GM18505 (cell line): ENCODE measurements around the gene ARMC9.
"Not testable (repeated sequence)": the region's sequence is repeated elsewhere in the genome, so short reads cannot be mapped to it uniquely, and the experiment has no call there.

Experiments
- ATAC-seq: cut with Tn5 transposase; IDR thresholded peaks from one replicate; pipeline ENCODE4 v1.9.1; 2021; ENCODE audit not compliant: unreplicated experiment
- POLR2A ChIP-seq: IDR thresholded peaks from 4 replicates; pipeline ENCODE4 v1.6.1; 2011; ENCODE audit warnings: borderline replicate concordance; ENCODE audit not compliant: insufficient read depth, insufficient read length; ENCODE audit errors: extremely low read depth

ARMC9 gene

GRCh38 chr2:231187736-231188505, 10.5 kb upstream of the ARMC9 start:
- TF ChIP-seq POLR2A: no peak
- ATAC-seq: no peak

- no peak for TF ChIP-seq POLR2A
Measured at GRCh38 chr2:231188506-231189170, 9.8 kb upstream of the ARMC9 start.

GRCh38 chr2:231189171-231189530, 9.3 kb upstream of the ARMC9 start:
- no peak for TF ChIP-seq POLR2A
- ATAC-seq: no peak

More at GRCh38 chr2:231188506-231189170, 9.8 kb upstream of the ARMC9 start:
- ATAC-seq: no peak

GRCh38 chr2:231189571-231190495, 8.6 kb upstream of the ARMC9 start:
- ATAC-seq: no peak
- no peak for TF ChIP-seq POLR2A

GRCh38 chr2:231190531-231191197, 7.8 kb upstream of the ARMC9 start:
- no peak for ATAC-seq
- TF ChIP-seq POLR2A: no peak

- no peak for TF ChIP-seq POLR2A
- no peak for ATAC-seq
Measured at GRCh38 chr2:231191896-231192872, 6.2 kb upstream of the ARMC9 start.

GRCh38 chr2:231193216-231193615, 5.2 kb upstream of the ARMC9 start:
- no peak for TF ChIP-seq POLR2A
- ATAC-seq: no peak

GRCh38 chr2:231196592-231196991, 1.8 kb upstream of the ARMC9 start:
- no peak for TF ChIP-seq POLR2A

GRCh38 chr2:231197196-231197595, 1.2 kb upstream of the ARMC9 start:
- not testable (repeated sequence) for ATAC-seq

More at GRCh38 chr2:231196592-231196991, 1.8 kb upstream of the ARMC9 start:
- no peak for ATAC-seq

- no peak for TF ChIP-seq POLR2A
Measured at GRCh38 chr2:231197706-231198290, 633 bp upstream of the ARMC9 start.

GRCh38 chr2:231199219-231199618, 788 bp downstream of the ARMC9 start:
- TF ChIP-seq POLR2A: no peak
- no peak for ATAC-seq

More at GRCh38 chr2:231197706-231198290, 633 bp upstream of the ARMC9 start:
- ATAC-seq: no peak
